ENCODE measurements around the gene PERM1.

Gene PERM1

DNA sequence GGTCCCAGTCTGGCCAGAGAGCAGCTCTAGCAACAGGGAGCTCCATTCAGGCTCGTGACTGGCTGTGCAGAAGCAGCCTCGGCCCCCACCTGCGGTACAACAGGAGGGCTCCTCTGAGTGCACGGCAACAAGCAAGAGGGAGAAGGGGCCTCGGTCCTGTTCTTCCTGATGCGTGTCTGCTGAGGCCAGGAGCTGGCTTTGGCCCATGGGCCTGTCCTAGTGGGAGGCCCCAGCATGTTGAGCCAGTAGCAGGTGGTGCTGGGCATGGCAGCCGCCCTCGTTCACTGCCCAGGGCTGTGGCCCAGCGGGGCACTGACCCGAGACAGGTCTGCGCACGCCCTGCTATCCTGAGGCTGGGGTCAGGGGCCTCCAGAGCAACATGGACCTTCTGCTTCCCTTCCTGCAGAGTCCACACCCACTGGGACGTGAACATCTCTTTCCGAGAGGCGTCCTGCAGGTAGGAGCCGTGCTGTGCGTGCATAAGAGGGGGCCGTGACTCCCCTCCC is 51.2 kb downstream of the PERM1 start:
- no peak for DNase-seq

DNA sequence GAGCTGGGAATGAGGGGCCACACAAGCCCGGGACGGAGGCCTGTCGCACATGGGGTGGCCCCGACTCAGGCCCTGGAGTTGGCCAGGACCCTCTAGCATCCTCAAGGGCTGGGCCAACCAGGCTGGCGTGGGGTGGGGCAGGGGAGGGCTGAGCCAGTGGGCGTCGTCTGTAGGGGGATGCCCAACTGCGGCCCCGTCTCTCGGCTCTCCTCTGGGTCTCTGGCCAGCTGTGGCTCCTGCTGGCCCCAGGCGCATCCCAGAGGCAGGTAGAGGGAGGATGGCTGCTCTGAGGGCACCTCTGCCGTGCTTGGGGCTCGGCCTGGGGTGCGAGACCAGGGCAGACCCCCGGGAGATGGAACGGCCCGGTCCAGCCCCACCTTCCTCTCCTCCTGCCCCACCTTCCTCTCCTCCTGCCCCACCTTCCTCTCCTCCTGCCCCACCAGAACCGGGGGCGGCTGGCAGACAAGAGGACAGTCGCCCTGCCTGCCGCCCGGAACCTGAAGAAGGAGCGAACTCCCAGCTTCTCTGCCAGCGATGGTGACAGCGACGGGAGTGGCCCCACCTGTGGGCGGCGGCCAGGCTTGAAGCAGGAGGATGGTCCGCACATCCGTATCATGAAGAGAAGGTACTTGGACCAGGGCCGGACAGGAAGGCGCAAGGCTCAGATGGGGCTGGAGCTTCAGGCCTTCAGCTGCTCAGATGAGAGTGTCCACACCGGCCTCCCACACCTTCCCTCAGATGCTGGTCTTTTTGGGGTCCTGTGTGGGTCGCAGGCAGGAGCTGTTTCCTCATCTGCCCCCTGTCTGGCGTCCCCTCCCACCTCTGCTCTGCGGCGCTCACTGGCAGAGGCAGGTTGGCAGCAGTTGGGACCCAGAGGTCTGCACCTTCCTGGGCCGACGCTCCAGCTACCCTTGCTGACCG is 51.9 kb downstream of the PERM1 start:
- no peak for DNase-seq

- DNase-seq = no peak
These were observed 52.9 kb downstream of the PERM1 start for GRCh38 chr1:928825-929661.

DNA sequence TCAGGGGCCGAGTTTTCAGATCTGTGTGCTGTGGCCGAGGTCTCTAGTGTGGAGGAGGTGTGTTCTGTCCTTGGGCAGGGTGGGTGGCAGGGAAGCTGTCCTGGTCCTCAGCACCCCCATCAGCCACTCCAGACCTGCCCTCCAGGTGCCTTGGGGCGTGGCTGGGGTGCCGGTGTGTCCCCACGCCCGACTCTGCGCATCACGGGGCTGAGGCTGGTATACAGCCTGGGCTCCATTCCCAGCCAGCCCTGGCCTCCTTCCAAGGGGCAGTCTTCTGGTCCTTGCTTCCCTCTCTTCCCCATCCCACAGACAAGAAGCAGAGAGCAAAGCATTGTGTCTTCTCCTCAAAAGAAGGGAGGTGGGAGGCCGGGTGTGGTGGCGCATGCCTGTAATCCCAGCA is 54.1 kb downstream of the PERM1 start:
- no peak for DNase-seq

DNA sequence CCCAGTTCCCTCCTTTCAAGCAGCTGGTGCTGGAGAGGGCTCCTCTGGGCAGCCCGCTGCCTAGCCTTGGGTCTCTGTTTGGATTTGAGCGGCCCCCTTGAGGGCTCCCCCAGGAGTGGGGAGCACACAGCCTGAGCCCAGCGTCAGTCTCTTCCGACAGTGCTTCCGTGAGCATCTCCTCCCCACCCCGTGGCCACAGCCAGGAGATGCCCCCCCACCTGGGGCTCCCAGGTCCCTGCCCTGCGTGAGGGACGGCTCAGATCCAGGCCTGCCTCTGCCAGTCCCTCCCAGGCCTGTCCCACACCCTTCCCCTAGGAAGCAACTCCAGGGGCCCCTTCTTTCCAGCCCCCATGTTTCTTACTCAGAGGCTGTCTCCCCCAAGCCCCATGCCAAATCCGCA is 54.7 kb downstream of the PERM1 start:
- no peak for DNase-seq

GRCh38 chr1:925561-926421 is 56.1 kb downstream of the PERM1 start:
- no peak for DNase-seq
